Renal cortex interstitium (tissue), 11 donors: Measurements from ENCODE around the gene FUNDC1. TPM values are rescaled to one million over a fixed set of nuclear protein-coding genes. Genes with fewer than 3 reads are reported as not detected.

Experiments used
- DNase-seq, 11 donors: peaks; one replicate each; pipeline ENCODE4 v3.0.0-alpha.2; 2013; ENCODE audit warnings: low read depth in 9 of 11, low spot score in 4 of 11; ENCODE audit errors: extremely low read depth in 1 of 11
- polyA plus RNA-seq, 3 donors: library from polyadenylated mRNA; unstranded; fragments of 120-200 nt; gene quantifications; one replicate each; pipeline ENCODE4 v1.2.1, GENCODE V29; 2013; ENCODE audit not compliant: insufficient read length in 3 of 3

The FUNDC1 gene
- polyA plus RNA-seq, 3 donors: 28.9 to 31.6 (median 30.3) TPM

DNA sequence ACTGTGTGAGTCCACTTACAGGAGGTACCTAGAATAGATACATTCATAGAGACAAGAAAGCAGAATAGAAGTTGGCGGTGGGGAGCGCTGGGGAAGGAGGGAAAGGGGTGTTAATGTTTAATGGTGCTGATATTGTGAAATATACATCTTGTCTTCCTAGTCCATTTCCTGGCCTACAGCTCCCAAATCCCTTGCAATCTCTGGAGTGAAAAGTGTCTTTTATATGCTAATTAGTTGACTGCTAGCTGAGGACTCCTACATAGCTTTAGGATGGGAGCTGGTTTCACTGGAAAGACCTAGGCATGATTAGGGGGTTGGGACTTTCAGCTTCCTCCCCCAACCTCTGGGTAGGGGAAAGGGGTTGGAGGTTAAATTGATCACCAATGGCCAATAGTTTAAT is 36.0 kb downstream of the FUNDC1 start:
- DNase-seq: no peak

DNA sequence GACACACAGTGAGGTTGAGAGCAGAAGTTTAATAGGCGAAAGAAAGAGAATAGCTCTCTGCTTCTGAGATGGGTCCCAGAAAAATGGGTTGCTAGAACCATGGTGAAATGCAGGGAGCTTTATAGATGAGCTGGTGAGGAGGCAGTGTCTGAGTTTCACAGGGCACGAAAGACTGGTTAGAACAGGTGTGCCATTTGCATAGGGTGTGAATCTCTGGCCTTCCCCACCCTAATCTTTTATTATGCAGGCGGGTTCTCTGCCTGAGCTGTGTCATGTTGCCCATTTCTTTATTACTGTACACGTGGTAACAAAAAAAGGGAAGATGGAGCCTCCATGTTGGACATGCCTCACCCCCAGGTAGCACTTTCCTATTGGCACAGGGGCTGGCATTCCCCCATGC is 39.1 kb downstream of the FUNDC1 start:
- DNase-seq: no peak

DNA sequence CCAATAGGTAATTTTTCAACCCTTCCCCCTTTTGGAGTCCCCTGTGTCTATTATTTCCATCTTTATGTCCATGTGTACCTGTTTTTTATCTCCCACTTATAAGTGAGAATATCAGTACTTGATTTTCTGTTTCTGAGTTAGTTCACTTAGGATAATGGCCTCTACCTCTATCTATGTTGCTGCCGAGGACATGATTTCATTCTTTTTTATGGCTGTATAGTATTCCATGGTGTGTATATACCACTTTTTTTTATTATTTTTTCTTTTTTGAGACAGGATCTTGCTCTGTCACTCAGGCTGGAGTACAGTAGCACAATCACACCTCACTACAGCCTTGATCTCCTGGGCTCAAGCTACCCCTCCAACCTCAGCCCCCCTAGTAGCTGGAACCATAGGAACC is 47.6 kb downstream of the FUNDC1 start:
- DNase-seq: no peak

DNA sequence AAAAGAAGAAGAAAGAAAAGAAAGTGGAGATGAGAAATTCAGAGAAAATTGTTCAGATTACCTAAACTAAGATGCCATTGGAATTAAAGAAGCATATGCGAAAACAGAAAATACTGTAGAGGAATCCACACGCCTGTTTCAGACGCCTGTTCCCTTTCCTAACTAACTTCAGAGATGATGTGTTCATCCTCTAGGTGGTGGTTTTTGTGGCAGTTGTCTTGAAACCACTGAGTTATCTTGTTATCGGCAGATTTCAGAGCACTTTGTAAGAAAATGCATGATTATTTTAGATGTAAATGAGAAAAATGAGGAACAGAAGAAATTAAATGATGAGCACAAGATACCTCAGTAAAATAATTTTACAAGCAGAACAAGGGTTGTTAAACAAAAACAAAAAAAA is 48.3 kb downstream of the FUNDC1 start:
- no peak for DNase-seq

DNA sequence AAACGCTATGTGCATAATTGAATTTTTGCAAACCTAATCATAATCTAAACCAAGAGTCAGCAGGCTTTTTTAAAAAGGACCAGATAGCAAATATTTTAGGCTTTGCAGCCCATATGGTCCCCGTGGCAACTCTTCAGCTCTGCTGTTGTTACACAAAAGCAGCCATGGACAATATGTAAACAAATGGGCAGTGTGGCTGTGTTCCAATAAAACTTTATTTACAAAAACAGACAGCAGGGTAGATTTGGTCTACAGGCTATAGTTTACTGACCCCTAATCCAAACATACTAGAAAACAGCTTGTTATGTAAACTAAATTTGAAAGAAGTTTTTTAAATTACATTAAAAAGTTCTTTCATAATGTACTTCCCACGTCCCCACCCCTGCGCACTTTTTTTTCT is 53.1 kb downstream of the FUNDC1 start:
- DNase-seq: no peak

DNA sequence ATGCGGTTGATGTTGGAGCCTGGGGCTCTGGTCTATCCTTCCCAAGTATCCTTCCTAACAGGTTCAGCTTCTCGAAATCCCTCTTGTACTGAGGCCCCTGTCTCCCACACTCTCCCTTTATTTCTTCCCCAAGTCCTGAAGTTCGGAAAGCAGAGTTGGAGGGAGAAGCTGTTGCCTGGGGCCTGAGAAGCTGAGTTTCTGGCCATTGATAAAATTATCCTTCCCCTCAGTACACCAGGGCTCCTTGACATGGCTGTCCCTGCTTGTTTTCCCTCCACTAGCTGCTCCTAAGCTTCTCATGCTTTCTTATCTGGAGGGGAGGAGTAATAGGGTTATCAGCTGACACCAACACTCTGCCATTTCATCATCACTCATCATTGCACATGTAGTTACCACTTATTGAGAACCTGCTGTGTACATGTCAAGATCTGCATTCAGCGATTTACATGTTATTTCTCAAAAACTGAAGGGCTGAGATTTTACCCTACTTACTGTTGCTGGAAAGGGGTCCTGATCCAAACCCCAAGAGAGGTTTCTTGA is 58.0 kb downstream of the FUNDC1 start:
- no peak for DNase-seq

DNA sequence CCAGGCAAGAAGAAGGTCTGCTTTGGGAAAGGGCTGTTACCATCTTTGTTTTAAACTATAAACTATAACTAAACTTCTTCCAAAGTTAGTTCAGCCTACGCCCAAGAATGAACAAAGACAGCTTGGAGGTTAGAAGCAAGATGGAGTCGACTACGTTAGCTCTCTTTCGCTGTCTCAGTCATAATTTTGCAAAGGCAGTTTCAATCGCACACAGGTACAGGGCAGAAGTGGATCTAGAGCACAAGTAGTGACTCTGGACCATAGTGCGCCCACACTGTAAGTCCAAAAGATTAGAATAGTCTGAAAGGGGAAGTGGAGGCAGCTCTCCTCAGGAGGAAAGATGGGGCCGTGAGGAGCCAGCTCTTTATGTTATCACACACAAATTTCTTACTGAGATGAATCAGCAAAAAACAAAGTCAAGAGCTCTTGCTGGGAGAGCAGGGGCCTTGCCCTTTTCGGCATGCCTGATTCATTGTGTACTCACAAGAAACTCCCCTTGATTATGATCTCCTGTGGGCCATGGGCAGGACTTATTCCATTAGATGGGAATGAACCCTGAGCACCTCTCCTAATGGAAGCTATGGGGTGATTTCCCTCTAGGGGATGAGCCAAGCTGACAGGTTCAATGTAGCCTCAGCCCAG is 58.6 kb downstream of the FUNDC1 start:
- no peak for DNase-seq

DNA sequence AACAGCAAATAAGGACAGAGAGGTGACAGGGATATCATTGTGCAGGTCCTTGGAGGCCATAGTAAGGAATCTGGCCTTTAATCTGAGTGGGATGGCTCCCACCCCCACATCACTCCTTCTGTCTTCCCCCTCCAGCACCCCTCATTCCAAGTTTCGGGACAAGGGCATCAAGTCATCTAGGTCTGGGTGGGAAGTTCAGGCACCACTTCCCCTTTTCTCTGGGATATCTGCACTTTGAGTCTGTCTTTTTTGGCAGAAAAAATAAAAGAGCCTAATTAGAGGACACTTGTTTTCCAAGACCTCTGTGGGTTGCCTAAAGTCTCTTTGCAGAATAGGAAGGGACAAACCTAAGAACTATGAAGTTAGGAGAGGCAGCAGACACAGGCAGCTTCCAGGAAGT is 60.1 kb downstream of the FUNDC1 start:
- DNase-seq: no peak

DNA sequence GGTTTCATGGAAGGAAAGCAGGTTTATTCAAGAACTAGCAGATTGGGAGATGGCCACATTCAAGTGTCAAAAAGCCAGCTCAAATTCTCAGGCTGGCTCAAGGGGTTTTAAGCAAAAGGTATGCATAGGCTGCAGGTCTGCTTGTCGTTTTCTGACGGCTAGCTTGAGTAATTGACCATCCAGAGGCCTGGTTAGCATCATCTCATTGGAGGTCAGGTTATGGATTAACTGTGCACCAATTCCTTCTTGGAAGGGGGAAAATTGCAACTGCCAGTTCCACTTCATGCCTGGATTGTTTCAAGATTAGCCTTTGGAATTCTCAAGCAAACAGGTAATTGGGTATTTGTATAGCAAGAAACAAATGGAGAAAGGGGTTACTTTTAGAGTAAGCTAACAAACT is 62.1 kb downstream of the FUNDC1 start:
- DNase-seq: peak in 9 of 11 donors; percentile 9 to 59 (median 17)

DNA sequence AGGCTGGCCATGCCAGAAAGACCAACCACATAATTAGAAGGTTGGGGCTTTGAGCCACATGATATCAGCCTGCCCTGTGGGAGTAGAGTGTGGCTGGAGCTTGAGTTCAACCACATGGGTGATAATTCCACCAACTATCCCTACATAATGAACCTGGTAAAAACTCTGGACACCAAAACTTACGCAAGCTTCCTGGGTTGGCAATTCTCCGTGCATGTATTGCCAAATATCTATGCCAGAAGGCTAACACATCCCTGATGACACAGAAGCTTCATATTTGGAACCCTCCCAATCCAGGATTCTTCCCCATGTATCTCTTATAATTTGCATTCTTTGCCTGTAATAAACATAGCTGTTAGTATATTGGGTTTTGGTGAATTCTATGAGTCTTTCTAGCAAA is 68.2 kb downstream of the FUNDC1 start:
- DNase-seq: no peak

Other genes starting within 250 kb of the FUNDC1 start
- 10 to 100 TPM in 1 of 3 donors, 1 to 10 TPM in 2; 6.5 to 10.4 (median 9.5) TPM for gene EFHC2, start 199.2 kb downstream of the FUNDC1 start, polyA plus RNA-seq